GM12878 (cell line): ENCODE results near the gene PHF14.

Experiments
- CTCF ChIP-seq, 3 experiments: IDR thresholded peaks in 2 of 3; conservative IDR thresholded peaks in 1 of 3; 2 replicates each; pipeline ENCODE4 v1.5.1; 2011; ENCODE audit warnings: low read depth in 3 of 3, low read length in 3 of 3, mild to moderate bottlenecking in 3 of 3, control low read depth in 2 of 3, moderate library complexity in 2 of 3, inconsistent platforms in 1 of 3, mixed read lengths in 1 of 3; ENCODE audit not compliant: control insufficient read depth in 2 of 3, insufficient read depth in 1 of 3; ENCODE audit errors: extremely low read depth in 1 of 3
- FOS ChIP-seq: IDR thresholded peaks from 3 replicates; pipeline ENCODE4 v1.6.1; 2011; ENCODE audit warnings: borderline replicate concordance; ENCODE audit not compliant: insufficient read length; ENCODE audit errors: extremely low read depth
- IRF3 ChIP-seq: fragments of 450-650 bp; IDR thresholded peaks from 2 replicates; pipeline ENCODE4 v1.6.1; 2014; ENCODE audit warnings: mild to moderate bottlenecking
- MTA3 ChIP-seq: IDR thresholded peaks from 2 replicates; pipeline ENCODE4 v1.6.1; 2012; ENCODE audit warnings: low read length, inconsistent platforms, borderline replicate concordance
- POLR2A ChIP-seq: IDR thresholded peaks from 2 replicates; pipeline ENCODE4 v1.6.1; 2011; ENCODE audit warnings: low read depth, mild to moderate bottlenecking, low read length
- RCOR1 ChIP-seq: conservative IDR thresholded peaks from 2 replicates; pipeline ENCODE4 v1.6.1; 2012; ENCODE audit warnings: low read depth, low read length, improper control_type of control experiment

GRCh38 chr7:11210374-11210773, 236.7 kb downstream of the PHF14 start:
- TF ChIP-seq CTCF (IDR thresholded peaks at IDR 0.05 in 2 of 3, conservative IDR thresholded peaks at IDR 0.05 in 1 of 3; ENCODE audit: control insufficient read depth in 2 of 3, extremely low read depth in 1 of 3, insufficient read depth in 1 of 3, low read depth in 3 of 3, low read length in 3 of 3), result no peak
- TF ChIP-seq RCOR1, result no peak
- no peak for TF ChIP-seq POLR2A
- no peak for TF ChIP-seq FOS
- no peak for TF ChIP-seq IRF3
- TF ChIP-seq MTA3, result no peak
